Spinal cord (tissue), 10 donors: Measurements from ENCODE around the gene DIP2B. TPM values are rescaled to one million over a fixed set of nuclear protein-coding genes. Genes with fewer than 3 reads are reported as not detected.
"Not testable (repeated sequence)": the region's sequence is repeated elsewhere in the genome, so short reads cannot be mapped to it uniquely, and the experiment has no call there.

ENCODE experiments used
- DNase-seq, 6 donors: peaks; one replicate each; pipeline versions ENCODE4 v3.0.0 to v3.0.0-alpha.2; 2013 to 2015; ENCODE audit warnings: low spot score in 6 of 6, low read depth in 4 of 6
- H3K27ac ChIP-seq: one replicate; pipeline ENCODE4 v1.5.1; 2013; ENCODE audit warnings: low read depth, low read length, control low read depth
- H3K27me3 ChIP-seq: one replicate; pipeline ENCODE4 v1.6.1; 2013; ENCODE audit warnings: low read length; ENCODE audit not compliant: control insufficient read depth, insufficient read depth
- H3K36me3 ChIP-seq: one replicate; pipeline ENCODE4 v1.6.1; 2013; ENCODE audit warnings: low read length; ENCODE audit not compliant: control insufficient read depth, insufficient read depth
- H3K4me1 ChIP-seq: one replicate; pipeline ENCODE4 v1.6.1; 2013; ENCODE audit warnings: low read length; ENCODE audit not compliant: control insufficient read depth, insufficient read depth
- H3K4me3 ChIP-seq: one replicate; pipeline ENCODE4 v1.5.1; 2013; ENCODE audit warnings: low read depth, low read length, control low read depth
- H3K9me3 ChIP-seq: one replicate; pipeline ENCODE4 v1.6.1; 2013; ENCODE audit warnings: low read length; ENCODE audit not compliant: control insufficient read depth, insufficient read depth
- WGBS: methylation state at CpG from one replicate; pipeline ENCODE4 v1.1.5; 2013; ENCODE audit warnings: missing lambda C conversion rate; ENCODE audit not compliant: insufficient coverage; 5-methylcytosine and 5-hydroxymethylcytosine counted together
- polyA plus RNA-seq, 2 donors: library from polyadenylated mRNA; unstranded; fragments of 120-200 nt; gene quantifications; one replicate each; pipeline ENCODE4 v1.2.1, GENCODE V29; 2013; ENCODE audit not compliant: insufficient read length in 2 of 2
- total RNA-seq, 2 donors: library from RNA; depleted of rRNA in 1 of 2; stranded (reverse); fragments of 120-200 nt in 1 of 2; fragments of >200 nt in 1 of 2; gene quantifications; one replicate each; pipeline versions ENCODE4 v1.2.3 to v1.2.4, GENCODE V29; 2013 to 2014
- donor health status: healthy.

Gene DIP2B
- total and polyA plus RNA-seq, 4 donors, result 41.8 to 90.8 (median 54.0) TPM

DNA sequence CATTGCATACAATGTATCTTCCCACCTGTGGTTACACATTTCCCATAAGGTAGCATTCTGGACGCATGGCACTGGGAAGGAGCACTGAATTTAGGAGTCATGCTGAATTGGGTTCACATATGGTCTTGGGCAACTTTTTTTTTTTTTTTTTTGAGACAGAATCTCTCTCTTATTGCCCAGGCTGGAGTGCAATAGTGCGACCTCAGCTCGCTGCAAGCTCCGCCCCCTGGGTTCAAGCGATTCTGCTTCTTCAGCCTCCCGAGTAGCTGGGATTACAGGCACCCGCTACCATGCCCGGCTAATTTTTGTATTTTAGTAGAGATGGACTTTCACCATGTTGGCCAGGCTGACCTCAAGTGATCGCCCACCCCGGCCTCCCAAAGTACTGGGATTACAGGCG, 13.3 kb downstream of the DIP2B start:
- no peak overlapping the region for H3K4me3 ChIP-seq
- H3K4me1 ChIP-seq, result peaks cover 3% of the 10 kb centered on the region
- peaks cover 3% of the 10 kb centered on the region for H3K36me3 ChIP-seq
- peaks cover 2% of the 10 kb centered on the region for H3K9me3 ChIP-seq
- peak overlapping the region; percentile 40 for H3K27ac ChIP-seq
- H3K27me3 ChIP-seq, result no peaks in the 10 kb centered on the region
- WGBS, result 96% methylated on average over 7 of the region's 11 CpGs
- DNase-seq, result no peak

DNA sequence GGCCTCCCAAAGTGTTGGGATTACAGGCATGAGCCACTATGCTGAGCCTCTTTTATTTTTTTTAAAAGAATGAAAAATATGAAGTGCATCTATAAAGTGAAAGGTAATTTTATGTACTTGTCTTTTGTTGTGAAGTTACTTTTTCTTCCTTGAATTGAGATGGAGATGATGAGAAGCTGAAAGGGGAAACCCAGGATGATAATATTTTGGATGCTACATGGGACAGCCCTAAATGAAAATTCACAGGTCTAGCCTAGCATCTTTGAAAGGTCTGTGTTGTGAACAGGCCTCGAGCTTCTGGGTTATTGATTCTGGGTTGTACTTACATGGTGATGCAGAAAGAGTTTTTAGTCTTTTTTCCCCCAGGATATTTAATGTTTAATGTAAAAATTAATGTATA, 14.6 kb downstream of the DIP2B start:
- no peak overlapping the region for H3K4me3 ChIP-seq
- peaks cover 3% of the 10 kb centered on the region for H3K9me3 ChIP-seq
- peaks cover 3% of the 10 kb centered on the region for H3K36me3 ChIP-seq
- WGBS, result 100% methylated on average over 1 of the region's 1 CpG
- DNase-seq, result no peak
- peaks cover 3% of the 10 kb centered on the region for H3K4me1 ChIP-seq
- no peaks in the 10 kb centered on the region for H3K27me3 ChIP-seq
- H3K27ac ChIP-seq, result no peak overlapping the region

DNA sequence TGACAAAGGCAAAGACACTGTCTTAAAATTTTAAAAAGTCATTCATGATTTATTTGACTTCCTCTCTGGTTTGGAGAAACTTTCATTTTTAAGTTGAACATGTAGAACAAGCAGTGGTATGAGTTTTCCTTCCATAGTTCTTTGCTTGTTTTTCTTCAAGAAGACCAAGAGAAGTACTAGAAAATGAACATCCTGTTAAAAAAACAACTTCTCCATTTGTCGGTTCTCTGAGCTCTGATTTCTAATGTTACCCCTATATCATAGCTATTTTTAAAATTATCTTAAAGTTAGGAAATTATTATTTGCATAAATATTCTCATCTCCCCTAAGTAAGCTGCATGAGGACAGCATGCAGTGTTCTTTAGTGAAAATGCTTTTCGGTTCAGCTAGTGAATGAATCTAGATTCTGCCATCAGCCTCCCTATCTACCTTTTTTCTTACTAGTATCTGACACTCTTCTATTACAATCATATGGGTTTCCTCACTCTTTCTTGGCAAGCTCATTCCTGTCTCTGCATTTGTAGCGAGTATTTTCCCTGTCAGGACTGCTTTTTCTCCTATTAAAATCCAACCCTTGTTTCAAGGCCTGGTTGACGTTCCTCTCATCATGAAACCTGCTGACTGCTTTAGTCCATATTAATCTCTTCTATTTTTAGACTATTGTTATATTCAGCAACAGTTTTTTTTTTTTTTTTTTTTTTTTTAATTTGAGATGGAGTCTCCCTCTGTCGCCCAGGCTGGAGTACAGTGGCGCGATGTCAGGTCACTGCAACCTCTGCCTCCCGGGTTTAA, 15.8 kb downstream of the DIP2B start:
- Histone ChIP-seq H3K36me3 (peaks cover 3% of the 10 kb centered on the region), H3K27me3 (no peaks in the 10 kb centered on the region), H3K4me1 (peaks cover 3% of the 10 kb centered on the region), H3K27ac (peak overlapping the region; percentile 61), H3K4me3 (no peak overlapping the region), H3K9me3 (peaks cover 3% of the 10 kb centered on the region)
- WGBS, result 70% methylated on average over 2 of the region's 8 CpGs
- DNase-seq, result peak in 2 of 6 donors; percentile 16 to 41

DNA sequence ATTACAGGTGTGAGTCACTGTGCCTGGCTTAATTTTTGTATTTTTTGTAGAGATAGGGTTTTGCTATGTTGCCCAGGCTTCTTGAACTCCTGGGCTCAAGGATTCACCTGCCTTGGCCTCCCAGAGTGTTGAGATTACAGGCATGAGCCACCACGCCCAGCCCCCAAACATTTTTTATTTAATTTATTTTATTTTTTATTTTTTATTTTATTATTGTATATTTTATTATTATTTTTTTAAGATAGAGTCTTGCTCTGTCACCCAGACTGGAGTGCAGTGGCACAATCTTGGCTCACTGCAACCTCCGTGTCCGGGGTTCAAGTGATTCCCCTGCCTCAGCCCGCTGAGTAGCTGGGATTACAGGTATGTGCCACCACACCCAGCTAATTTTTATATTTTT, 17.0 kb downstream of the DIP2B start:
- peaks cover 12% of the 10 kb centered on the region for H3K4me1 ChIP-seq
- H3K9me3 ChIP-seq, H3K27me3 ChIP-seq, H3K4me3 ChIP-seq, H3K27ac ChIP-seq, DNase-seq, H3K36me3 ChIP-seq: not testable (repeated sequence)
- WGBS, result no CpG with 5 or more reads among the region's 4 CpGs

DNA sequence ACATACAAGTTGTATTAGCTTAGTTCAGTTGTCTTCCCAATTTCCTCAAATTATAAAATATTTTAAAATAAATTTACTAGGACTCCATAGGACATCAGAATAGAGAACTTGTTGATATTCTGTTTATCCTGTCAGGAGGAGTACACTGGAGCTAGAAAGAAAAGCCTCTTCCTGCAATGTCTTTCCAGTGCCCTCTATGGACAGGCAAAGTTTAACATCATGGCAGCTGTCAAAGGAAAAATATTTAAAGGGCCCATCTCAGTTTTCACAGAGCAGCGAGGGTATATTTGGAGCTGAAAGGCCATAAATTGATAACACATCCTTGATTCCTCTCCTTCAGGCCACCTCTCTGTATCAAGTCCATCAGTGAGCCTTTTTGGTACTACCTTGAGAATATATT, 19.0 kb downstream of the DIP2B start:
- H3K9me3 ChIP-seq, result peaks cover 3% of the 10 kb centered on the region
- H3K27me3 ChIP-seq, result no peaks in the 10 kb centered on the region
- WGBS, result no CpG with 5 or more reads among the region's 1 CpG
- no peak overlapping the region for H3K4me3 ChIP-seq
- H3K36me3 ChIP-seq, result no peaks in the 10 kb centered on the region
- H3K27ac ChIP-seq, result no peak overlapping the region
- no peak for DNase-seq
- H3K4me1 ChIP-seq, result peaks cover 10% of the 10 kb centered on the region

DNA sequence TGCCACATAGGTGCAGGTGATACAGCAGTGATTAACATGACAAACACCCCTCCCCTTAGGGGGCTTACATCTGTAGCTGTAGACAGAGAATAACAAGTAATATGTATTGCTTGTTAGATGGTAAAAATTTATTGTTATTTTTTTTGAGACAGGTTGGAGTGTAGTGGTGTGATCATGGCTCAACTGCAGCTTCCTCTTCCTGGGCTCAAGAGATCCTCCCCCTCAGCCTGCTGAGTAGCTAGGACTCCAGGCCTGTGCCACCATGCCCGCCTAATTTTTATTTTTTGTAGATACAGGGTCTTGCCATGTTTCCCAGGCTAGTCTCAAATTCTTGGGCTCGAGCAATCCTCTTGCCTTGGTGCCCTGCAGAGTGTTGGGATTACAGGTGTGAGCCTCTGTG, 19.8 kb downstream of the DIP2B start:
- no peak overlapping the region for H3K4me3 ChIP-seq
- peaks cover 3% of the 10 kb centered on the region for H3K9me3 ChIP-seq
- peaks cover 10% of the 10 kb centered on the region for H3K4me1 ChIP-seq
- no peaks in the 10 kb centered on the region for H3K27me3 ChIP-seq
- DNase-seq, result no peak
- H3K36me3 ChIP-seq, result no peaks in the 10 kb centered on the region
- WGBS, result 100% methylated on average over 2 of the region's 2 CpGs
- no peak overlapping the region for H3K27ac ChIP-seq

DNA sequence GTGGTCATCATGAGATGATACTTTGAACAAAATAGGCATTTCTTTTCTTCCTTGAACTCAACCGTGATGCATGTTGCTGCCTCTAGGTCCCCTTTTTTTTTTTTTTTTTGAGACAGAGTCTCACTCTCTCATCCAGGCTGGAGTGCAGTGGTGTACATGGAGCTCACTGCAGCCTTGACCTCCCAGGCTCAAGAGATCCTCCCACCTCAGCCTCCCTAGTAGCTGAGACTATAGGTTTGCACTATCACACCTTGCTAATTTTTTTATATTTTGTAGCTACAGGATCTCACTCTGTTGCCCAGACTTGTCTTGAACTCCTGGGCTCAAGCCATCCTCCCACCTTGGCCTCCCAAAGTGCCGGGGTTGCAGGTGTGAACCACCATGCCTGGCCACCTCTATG, 20.6 kb downstream of the DIP2B start:
- Histone ChIP-seq H3K4me1 (peaks cover 10% of the 10 kb centered on the region), H3K9me3 (peaks cover 3% of the 10 kb centered on the region), H3K27me3 (no peaks in the 10 kb centered on the region), H3K27ac (no peak overlapping the region), H3K4me3 (no peak overlapping the region), H3K36me3 (no peaks in the 10 kb centered on the region)
- DNase-seq, result no peak
- WGBS, result 100% methylated on average over 1 of the region's 2 CpGs

DNA sequence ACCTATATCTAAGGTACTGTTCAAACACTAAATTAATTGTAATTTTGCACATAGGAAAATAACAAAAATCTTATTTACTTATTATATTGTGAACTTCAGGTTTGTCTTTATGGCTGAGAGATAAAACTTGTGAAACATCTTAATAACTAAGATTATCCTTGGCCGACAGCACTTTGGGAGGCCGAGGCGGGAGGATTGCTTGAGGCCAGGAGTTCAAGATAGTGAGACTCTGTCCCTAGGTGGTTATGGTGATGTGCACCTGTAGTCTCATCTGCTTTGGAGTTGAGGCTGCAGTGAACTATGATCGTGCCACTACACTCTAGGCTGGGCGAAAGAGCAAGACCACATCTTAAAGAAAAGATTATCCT, 22.6 kb downstream of the DIP2B start:
- H3K27me3 ChIP-seq, result no peaks in the 10 kb centered on the region
- DNase-seq, result no peak
- no CpG with 5 or more reads among the region's 5 CpGs for WGBS
- H3K9me3 ChIP-seq, result peaks cover 2% of the 10 kb centered on the region
- H3K4me3 ChIP-seq, result no peak overlapping the region
- H3K4me1 ChIP-seq, result peaks cover 10% of the 10 kb centered on the region
- no peak overlapping the region for H3K27ac ChIP-seq
- no peaks in the 10 kb centered on the region for H3K36me3 ChIP-seq

DNA sequence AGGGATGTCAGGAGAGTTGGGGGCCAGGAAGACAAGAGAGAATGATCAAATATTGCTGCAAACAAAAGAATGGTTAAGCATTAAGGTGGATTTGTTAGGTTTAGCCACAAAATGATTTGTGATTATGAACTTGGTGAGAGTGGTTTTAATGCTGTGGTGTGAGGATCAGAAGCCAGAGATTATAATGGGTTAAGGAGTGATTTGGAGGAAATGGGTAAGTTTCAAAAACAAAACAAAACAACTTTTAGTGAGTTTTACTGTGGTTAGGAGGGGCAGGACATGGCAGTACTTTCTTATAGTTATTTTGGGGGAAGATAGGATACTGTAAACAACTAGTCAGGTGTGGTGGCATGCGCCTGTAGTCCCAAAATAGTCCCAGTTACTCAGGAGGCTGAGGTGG, 24.0 kb downstream of the DIP2B start:
- Histone ChIP-seq H3K9me3 (no peaks in the 10 kb centered on the region), H3K27me3 (no peaks in the 10 kb centered on the region), H3K4me3 (no peak overlapping the region), H3K27ac (no peak overlapping the region), H3K4me1 (peaks cover 10% of the 10 kb centered on the region), H3K36me3 (no peaks in the 10 kb centered on the region)
- 100% methylated on average over 1 of the region's 1 CpG for WGBS
- no peak for DNase-seq

DNA sequence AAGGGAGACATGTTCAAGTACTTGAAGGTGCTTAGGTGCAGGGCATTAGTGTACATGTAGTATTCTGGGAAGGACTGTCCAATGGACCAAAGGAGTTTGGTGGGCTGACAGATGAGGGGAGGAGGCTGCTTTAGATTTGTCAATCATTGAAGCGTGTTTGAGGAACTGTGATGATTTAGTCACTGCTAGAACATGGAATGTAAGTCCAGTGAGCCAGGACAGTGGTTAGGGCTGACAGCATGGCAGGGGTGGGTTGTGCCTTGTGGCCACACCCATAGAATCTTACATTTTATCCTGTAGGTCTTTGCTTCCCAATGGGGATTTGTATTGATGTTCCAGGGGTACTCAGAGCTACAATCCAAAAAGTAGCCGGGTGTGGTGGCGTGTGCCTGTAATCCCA, 24.6 kb downstream of the DIP2B start:
- no peaks in the 10 kb centered on the region for H3K9me3 ChIP-seq
- WGBS, result 94% methylated on average over 3 of the region's 3 CpGs
- peaks cover 10% of the 10 kb centered on the region for H3K4me1 ChIP-seq
- H3K36me3 ChIP-seq, result no peaks in the 10 kb centered on the region
- DNase-seq, result no peak
- no peak overlapping the region for H3K27ac ChIP-seq
- H3K4me3 ChIP-seq, result no peak overlapping the region
- H3K27me3 ChIP-seq, result no peaks in the 10 kb centered on the region
